ENCODE data around the gene POU6F1.

POU6F1 gene

GRCh38 chr12:51217968-51218606, at the start of gene POU6F1 (continued):
- TF ChIP-seq, protein P1, sequence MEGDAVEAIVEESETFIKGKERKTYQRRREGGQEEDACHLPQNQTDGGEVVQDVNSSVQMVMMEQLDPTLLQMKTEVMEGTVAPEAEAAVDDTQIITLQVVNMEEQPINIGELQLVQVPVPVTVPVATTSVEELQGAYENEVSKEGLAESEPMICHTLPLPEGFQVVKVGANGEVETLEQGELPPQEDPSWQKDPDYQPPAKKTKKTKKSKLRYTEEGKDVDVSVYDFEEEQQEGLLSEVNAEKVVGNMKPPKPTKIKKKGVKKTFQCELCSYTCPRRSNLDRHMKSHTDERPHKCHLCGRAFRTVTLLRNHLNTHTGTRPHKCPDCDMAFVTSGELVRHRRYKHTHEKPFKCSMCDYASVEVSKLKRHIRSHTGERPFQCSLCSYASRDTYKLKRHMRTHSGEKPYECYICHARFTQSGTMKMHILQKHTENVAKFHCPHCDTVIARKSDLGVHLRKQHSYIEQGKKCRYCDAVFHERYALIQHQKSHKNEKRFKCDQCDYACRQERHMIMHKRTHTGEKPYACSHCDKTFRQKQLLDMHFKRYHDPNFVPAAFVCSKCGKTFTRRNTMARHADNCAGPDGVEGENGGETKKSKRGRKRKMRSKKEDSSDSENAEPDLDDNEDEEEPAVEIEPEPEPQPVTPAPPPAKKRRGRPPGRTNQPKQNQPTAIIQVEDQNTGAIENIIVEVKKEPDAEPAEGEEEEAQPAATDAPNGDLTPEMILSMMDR (tag by site-specific recombination; IDR thresholded peaks at IDR 0.05): peak; percentile 31; the same call in 1 of the 2 replicates
- TF ChIP-seq ZNF221 (tag by site-specific recombination; IDR thresholded peaks at IDR 0.05; ENCODE audit: borderline replicate concordance) (no peak), ZFHX2 (tag by site-specific recombination; conservative IDR thresholded peaks at IDR 0.05) (peak; percentile 58), KLF8 (tag by site-specific recombination; IDR thresholded peaks at IDR 0.05) (peak; percentile 89), SETDB1 (IDR thresholded peaks at IDR 0.05; ENCODE audit: insufficient read length, low read length) (no peak), ZNF10 (tag by site-specific recombination; IDR thresholded peaks at IDR 0.05) (0 out of 2 replicates have a peak, but pooled peaks have one; percentile 39), ZNF335 (tag by site-specific recombination; conservative IDR thresholded peaks at IDR 0.05) (peak; percentile 77), PRDM1 (tag by site-specific recombination; IDR thresholded peaks at IDR 0.05) (no peak), ZNF274 (IDR thresholded peaks at IDR 0.05; ENCODE audit: low read length) (no peak), ZNF274 (tag by site-specific recombination; IDR thresholded peaks at IDR 0.05; ENCODE audit: borderline replicate concordance) (no peak), ZNF791 (tag by site-specific recombination; IDR thresholded peaks at IDR 0.05) (no peak), SP7 (tag by site-specific recombination; IDR thresholded peaks at IDR 0.05) (peak; percentile 48), ZNF398 (tag by site-specific recombination; IDR thresholded peaks at IDR 0.05) (peak; percentile 95), ZSCAN30 (tag by site-specific recombination; IDR thresholded peaks at IDR 0.05) (0 out of 2 replicates have a peak, but pooled peaks have one; percentile 19), KLF16 (tag by site-specific recombination; IDR thresholded peaks at IDR 0.05) (peak; percentile 48; the same call in 1 of the 2 replicates), ZNF660 (tag by site-specific recombination; IDR thresholded peaks at IDR 0.05) (peak; percentile 31; the same call in 1 of the 2 replicates), ZBTB21 (tag by site-specific recombination; IDR thresholded peaks at IDR 0.05) (peak; percentile 58; the same call in 1 of the 2 replicates), ZNF76 (tag by site-specific recombination; IDR thresholded peaks at IDR 0.05; ENCODE audit: borderline replicate concordance, low read depth) (0 out of 2 replicates have a peak, but pooled peaks have one; percentile 14), ZNF555 (tag by site-specific recombination; conservative IDR thresholded peaks at IDR 0.05) (no peak), ZNF362 (tag by site-specific recombination; IDR thresholded peaks at IDR 0.05) (peak; percentile 67; the same call in 1 of the 2 replicates), OSR2 (tag by site-specific recombination; IDR thresholded peaks at IDR 0.05) (0 out of 2 replicates have a peak, but pooled peaks have one; percentile 32), ZSCAN16 (tag by site-specific recombination; IDR thresholded peaks at IDR 0.05) (no peak), ZNF830 (tag by site-specific recombination; IDR thresholded peaks at IDR 0.05; ENCODE audit: low read depth) (no peak), ZSCAN5A (tag by site-specific recombination; IDR thresholded peaks at IDR 0.05) (0 out of 2 replicates have a peak, but pooled peaks have one; percentile 26), ZFP3 (tag by site-specific recombination; IDR thresholded peaks at IDR 0.05; ENCODE audit: low read depth) (0 out of 2 replicates have a peak, but pooled peaks have one; percentile 22), SP2 (tag by site-specific recombination; IDR thresholded peaks at IDR 0.05) (peak; percentile 53), KLF1 (tag by site-specific recombination; IDR thresholded peaks at IDR 0.05) (peak; percentile 84), ZNF112 (tag by site-specific recombination; IDR thresholded peaks at IDR 0.05) (no peak)
- TF ChIP-seq, protein P2, sequence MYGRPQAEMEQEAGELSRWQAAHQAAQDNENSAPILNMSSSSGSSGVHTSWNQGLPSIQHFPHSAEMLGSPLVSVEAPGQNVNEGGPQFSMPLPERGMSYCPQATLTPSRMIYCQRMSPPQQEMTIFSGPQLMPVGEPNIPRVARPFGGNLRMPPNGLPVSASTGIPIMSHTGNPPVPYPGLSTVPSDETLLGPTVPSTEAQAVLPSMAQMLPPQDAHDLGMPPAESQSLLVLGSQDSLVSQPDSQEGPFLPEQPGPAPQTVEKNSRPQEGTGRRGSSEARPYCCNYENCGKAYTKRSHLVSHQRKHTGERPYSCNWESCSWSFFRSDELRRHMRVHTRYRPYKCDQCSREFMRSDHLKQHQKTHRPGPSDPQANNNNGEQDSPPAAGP (tag by site-specific recombination; IDR thresholded peaks at IDR 0.05): peak; percentile 76; the same call in 1 of the 2 replicates
- TF ChIP-seq, protein P3, sequence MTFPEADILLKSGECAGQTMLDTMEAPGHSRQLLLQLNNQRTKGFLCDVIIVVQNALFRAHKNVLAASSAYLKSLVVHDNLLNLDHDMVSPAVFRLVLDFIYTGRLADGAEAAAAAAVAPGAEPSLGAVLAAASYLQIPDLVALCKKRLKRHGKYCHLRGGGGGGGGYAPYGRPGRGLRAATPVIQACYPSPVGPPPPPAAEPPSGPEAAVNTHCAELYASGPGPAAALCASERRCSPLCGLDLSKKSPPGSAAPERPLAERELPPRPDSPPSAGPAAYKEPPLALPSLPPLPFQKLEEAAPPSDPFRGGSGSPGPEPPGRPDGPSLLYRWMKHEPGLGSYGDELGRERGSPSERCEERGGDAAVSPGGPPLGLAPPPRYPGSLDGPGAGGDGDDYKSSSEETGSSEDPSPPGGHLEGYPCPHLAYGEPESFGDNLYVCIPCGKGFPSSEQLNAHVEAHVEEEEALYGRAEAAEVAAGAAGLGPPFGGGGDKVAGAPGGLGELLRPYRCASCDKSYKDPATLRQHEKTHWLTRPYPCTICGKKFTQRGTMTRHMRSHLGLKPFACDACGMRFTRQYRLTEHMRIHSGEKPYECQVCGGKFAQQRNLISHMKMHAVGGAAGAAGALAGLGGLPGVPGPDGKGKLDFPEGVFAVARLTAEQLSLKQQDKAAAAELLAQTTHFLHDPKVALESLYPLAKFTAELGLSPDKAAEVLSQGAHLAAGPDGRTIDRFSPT (tag by site-specific recombination; IDR thresholded peaks at IDR 0.05): peak; percentile 19; the same call in 1 of the 2 replicates

Data from HEK293 (cell line).